ENCODE data around the gene ALG8.
"Not testable (repeated sequence)": the region's sequence is repeated elsewhere in the genome, so short reads cannot be mapped to it uniquely, and the experiment has no call there.

ALG8 gene

DNA sequence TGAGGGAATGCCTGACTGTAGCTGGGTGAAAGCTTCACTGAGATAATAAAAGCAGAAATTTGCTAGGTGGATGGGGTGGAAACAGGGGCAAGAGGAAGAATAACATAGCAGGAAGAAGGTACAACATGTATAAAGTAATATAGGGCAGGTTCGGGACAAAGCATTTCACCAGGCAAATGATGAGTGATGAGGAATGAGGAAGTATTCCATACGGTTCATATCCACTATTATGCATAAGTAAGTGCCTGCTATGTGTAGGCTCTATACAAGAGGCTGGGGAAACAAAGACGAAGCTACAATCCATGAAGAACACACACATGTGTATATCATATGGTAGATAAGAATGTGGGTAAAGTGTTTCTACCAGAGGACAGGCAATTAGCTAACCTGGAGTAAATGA lies 67.7 kb downstream of the ALG8 start:
- DNase-seq (ENCODE audit: low read depth) = no peak

DNA sequence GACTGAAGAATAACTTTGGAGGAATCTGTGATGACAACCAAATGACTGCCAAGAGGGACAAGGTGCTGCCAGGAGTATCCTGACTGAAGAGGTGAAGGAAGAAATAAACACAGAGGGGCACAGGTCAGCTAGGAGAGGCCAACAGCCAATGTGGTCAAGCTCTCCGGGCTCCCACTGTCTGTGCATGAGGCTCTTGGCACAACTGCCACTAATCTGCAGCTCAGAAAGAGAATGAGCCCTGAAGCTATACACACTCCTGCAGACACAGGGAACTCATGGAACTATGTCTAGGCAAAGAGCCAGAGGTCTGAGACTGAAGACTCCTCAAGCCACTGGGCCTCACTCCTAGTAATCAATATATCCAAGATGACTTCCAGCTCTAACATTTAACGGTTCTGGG lies 68.8 kb downstream of the ALG8 start:
- DNase-seq (ENCODE audit: low read depth) = no peak

DNA sequence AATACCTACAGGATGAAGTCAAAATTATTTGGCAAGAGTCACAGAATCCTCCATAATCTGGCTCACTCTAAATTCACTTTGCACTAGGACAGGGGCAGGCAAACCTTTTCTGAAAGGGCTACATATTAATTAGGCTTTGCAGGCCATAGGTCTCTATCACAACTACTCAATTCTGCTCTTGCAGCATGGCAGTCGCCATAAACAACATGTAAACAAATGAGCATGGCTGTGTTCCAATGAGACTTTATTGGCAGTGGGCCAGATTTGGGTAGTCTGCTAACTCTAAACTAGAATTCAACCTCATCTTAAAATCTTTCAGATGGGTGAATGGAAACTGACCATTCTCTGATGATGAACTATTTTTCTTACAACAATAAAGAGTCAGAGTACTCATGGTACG lies 70.0 kb downstream of the ALG8 start:
- no peak for DNase-seq (ENCODE audit: low read depth)

GRCh38 chr11:78067704-78068103 lies 71.7 kb downstream of the ALG8 start:
- no peak for DNase-seq (ENCODE audit: low read depth)

DNA sequence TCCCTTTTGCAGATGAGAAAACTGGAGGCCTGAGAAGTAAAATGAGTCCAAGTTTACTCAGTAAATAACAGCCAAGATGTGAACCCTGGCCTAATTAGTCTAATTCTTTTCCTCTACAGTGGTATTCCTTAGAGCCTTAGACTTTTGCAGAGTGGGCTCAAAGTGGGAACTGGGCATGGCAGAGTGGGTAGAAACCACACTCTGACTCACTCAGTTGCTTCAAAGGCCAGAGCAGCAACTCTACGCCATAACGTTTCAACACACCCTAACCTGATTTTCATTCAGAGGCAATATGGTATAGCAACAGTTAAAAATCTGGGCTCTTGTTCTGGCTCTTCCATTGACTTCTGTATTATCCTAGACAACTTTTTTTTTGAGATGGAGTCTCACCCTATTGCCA lies 73.0 kb downstream of the ALG8 start:
- no peak for DNase-seq (ENCODE audit: low read depth)

DNA sequence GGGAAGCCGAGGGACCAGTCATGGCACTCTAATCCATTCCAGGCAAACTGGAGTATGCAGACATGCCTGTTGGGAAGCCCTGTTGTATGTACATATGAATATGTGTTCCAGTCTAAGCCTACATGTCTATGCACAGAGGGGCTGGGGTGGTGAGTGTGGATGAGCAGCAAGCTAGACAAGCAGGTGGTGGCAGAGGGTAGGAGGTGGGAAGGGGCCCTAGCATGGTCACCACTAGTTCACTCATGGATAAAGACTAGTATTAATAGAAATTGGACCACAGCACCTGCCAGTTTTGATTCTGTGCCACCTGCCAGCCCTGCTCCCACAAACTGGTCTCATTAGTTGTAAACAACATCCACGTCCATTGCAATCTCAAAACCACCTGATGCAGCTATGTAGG lies 74.2 kb downstream of the ALG8 start:
- no peak for DNase-seq (ENCODE audit: low read depth)

GRCh38 chr11:78063440-78064181 lies 75.8 kb downstream of the ALG8 start, which contains the start of gene THRSP:
THRSP (plus strand) TSS chr11:78063861; CDS start chr11:78063882, 21 bp downstream.
- DNase-seq (ENCODE audit: low read depth) = no peak

DNA sequence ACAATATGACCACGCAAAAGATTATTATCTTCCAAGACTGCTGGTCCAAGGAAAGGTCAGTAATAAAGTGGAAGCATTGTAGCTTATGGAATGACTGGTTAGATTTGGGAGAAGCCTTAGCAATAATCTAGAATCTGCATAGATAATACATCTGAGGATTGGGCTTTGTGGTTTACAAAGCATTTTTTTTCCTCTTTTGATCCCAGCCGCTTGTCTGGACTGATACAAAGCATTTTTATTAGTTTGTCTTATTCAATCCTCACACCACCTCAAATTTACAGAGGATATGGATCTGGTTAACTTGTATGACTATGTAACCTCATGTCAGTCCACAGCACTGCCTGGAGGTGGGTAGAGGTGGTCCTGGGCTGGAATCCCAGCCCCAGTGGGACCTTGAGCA lies 76.8 kb downstream of the ALG8 start:
- DNase-seq (ENCODE audit: low read depth) = no peak

GRCh38 chr11:78061921-78062311 lies 77.5 kb downstream of the ALG8 start:
- DNase-seq (ENCODE audit: low read depth) = no peak

DNA sequence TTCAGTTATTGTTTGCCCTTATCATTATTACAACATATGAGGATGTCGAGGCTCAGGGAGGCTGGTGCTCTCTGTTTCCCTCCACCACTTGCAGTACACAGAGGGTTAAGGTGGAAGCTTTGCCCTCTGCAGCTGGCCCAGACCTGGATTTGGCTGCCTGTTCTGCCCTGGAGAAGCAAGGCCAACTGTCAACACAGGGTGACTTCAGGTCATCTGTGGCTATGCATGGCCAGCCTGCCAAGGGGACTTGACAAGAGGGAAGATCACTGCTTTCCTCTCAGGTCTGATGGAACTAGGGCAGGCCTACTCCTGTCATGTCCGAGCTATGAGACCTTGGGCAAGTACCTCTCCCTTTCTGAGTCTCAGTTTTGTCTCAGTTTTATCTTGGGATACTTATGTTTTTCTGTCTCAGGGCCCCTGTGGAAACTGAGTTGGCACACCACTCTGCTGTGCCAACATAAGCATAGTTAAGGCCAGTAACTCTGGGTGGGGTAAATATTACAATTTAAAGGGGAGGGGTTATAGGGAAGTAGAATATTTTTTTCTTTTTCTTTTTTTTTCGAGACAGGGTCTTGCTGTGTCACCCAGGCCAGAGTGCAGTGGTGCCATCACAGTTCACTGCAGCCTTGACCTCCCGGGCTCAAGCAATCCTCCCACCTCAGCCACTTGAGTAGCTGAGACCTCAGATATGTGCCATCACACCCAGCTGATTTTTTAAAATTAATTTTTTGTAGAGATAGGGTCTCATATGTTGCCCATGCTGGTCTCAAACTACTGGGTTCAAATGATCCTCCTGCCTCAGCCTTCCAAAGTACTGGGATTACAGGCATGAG lies 78.1 kb downstream of the ALG8 start:
- DNase-seq (ENCODE audit: low read depth) = no peak

GRCh38 chr11:78060533-78060932 lies 78.9 kb downstream of the ALG8 start:
- DNase-seq (ENCODE audit: low read depth) = no peak

DNA sequence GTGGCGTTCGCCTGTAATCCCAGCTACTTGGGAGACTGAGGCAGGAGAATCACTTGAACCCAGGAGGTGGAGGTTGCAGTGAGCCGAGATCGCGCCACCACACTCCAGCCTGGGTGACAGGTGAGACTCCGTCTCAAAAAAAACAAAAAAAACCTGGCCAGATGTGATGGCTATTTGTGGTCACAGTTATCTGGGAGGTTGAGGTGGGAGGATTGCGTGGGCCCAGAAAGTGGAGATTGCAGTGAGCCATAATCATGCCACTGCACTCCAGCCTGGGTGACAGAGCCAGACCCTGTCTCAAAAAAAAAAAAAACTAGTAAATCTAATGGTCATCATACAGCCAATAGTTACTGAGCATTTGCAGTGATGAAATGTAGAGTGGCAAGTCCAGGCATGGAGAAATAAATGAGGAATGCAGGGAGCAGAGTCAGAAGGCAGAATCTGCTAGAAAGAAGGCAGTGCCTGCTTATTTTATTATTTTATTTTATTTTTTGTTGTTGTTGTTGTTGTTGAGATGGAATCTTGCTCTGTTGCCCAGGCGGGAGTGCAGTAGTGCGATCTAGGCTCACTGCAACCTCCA lies 79.6 kb downstream of the ALG8 start:
- not testable (repeated sequence) for DNase-seq (ENCODE audit: low read depth)

DNA sequence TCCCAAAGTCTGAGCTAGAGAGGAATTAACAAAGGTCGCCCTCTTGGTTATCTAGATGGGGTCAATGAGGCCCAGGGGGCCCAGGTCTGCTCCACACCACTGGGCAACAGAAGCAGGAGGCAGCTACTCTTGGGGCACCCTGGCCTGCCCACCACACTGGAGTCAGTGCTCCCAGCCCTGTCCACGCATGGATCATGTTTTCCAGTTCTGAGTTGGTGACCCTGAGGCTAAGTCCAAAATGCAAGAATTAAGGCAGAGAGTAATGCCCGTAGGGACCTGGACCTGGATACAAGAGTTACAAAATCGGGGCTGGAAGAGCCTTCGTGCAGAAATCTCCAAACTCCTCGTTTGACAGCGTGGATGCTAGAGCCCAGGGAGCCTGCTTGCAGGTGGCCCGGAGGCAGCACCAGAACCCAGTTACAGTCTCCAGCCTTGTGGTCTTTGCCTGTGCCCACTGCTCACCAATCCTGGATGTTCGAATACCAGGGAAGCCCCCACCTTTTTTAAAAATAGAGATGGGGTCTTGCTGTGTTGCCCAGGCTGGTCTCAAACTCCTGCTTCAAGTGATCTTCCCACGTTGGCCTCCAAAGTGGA lies 81.9 kb downstream of the ALG8 start:
- DNase-seq (ENCODE audit: low read depth) = no peak

GRCh38 chr11:78056093-78056492 lies 83.3 kb downstream of the ALG8 start:
- no peak for DNase-seq (ENCODE audit: low read depth)

DNA sequence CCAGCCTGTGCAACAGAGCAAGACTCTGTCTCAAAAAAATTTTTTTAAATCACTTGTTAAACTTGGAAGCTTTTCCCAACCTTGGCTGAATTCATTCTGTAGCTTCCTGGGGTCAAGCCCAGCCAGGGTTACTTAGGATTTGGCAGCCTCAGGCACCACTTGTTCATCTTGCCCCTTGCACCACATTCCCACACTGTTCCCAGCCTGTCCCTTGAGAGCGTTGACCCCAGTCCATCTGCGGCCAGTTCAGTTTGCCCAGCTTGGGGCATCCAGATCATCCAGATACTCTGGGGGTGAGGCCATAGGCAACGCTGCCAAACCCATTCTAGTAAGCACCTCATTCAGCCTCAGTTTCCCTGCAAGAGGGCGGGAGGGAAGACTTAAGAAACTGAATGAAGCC lies 84.5 kb downstream of the ALG8 start:
- no peak for DNase-seq (ENCODE audit: low read depth)

DNA sequence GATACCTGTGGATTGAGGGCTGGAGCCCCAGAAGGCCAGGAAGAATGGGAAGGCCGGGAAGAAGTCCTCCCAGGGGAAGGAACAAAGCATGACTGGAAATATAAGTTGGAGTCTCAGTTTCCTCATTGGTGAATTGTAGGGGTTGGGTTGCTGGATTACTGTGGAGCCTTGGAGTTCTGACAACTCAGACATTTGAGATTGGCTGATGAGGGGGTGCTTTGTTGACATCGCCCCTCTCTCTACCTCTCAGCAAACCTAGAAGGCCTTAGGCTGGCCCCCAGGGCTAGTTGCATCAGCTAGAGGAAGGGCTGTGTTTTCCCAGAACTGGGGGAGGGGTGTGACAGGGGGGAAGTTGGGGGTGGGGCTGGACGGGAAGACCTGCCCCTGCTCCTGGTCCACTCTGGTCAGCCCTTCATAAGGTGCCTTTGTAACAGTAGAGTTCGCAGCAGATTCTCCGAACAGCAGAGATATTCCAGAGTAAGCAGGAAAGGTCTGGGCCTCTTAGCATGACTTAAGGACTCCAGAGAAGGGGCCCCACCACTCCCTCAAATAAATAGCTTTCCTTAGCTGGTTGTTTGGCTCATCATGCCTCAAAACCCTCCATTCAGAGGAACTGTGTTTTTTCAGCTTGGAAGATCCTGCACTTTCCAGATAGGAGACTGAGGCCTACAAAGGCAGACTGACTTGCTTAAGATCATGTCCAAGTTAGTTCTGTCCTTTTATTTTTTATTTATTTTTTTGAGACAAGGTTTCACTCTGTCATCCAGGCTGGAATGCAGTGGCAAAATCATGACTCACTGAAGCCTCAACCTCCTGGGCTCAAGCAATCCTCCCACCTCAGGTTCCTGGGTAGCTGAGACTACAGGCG lies 88.2 kb downstream of the ALG8 start:
- no peak for DNase-seq (ENCODE audit: low read depth)

All from activated T-cell treated with anti-CD3 and anti-CD28 coated beads for 24 hours (primary cell).